LNCaP clone FGC (cell line): ENCODE measurements around the gene ZBED5.

ENCODE experiments used
- DNase-seq: peaks from one replicate; pipeline ENCODE4 v3.0.0-alpha.2; 2011; ENCODE audit warnings: low read depth
- H3K4me3 ChIP-seq: 2 replicates; pipeline ENCODE4 v1.5.1; 2011; ENCODE audit warnings: mild to moderate bottlenecking, low read depth, low read length, control low read depth
- CTCF ChIP-seq: IDR thresholded peaks from 2 replicates; pipeline ENCODE4 v1.5.1; 2012; ENCODE audit warnings: mild to moderate bottlenecking; ENCODE audit not compliant: control insufficient read depth, insufficient read depth; ENCODE audit errors: extremely low read depth

Gene ZBED5

GRCh38 chr11:10865837-10866270 lies 8.0 kb upstream of the ZBED5 start:
- no peak overlapping the region for H3K4me3 ChIP-seq
- TF ChIP-seq CTCF: no peak
- no peak for DNase-seq

DNA sequence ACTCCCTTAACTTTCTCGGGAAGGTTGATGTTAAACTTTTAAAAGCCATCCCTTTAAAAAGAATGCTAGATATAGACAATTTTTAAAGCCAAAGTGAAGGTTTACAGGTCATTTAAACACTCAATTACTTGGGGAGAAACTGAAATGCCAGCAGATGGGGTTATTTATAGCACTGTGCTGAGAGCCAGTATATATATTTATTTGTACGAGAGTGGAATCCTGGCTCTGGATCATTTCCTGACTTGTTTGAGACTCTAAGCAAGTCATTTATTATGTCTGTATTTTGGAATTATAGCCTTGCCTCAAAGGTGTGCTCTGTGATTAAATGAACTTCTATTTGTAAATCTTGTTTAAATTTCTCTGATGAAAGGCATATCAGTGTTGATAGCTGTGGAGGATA lies 6.8 kb upstream of the ZBED5 start:
- no peak for DNase-seq
- no peak for TF ChIP-seq CTCF
- no peak overlapping the region for H3K4me3 ChIP-seq

GRCh38 chr11:10862446-10862845 lies 4.6 kb upstream of the ZBED5 start:
- no peak for DNase-seq
- H3K4me3 ChIP-seq: no peak overlapping the region
- no peak for TF ChIP-seq CTCF

GRCh38 chr11:10861799-10862198 lies 3.9 kb upstream of the ZBED5 start:
- no peak overlapping the region for H3K4me3 ChIP-seq
- no peak for TF ChIP-seq CTCF
- DNase-seq: no peak

- H3K4me3 ChIP-seq: no peak overlapping the region
- TF ChIP-seq CTCF: no peak
- no peak for DNase-seq
Observed at GRCh38 chr11:10861047-10861446, 3.2 kb upstream of the ZBED5 start.

- peak overlapping the region; percentile 83 for H3K4me3 ChIP-seq
- TF ChIP-seq CTCF: no peak
- no peak for DNase-seq
Observed at GRCh38 chr11:10858439-10859325, 829 bp upstream of the ZBED5 start.

DNA sequence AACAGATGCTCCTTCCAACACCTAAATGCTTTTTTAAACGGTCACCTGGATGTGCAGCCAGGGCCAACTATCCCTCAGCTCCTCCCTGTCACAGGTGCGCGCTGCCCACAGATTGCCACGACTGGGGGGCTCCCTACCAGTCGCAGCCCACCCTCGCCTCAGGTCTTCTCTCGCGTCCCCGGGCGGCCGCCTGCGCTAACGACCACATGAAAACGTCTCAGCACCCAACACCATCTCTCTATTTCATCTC lies 469 bp downstream of the ZBED5 start:
- peak overlapping the region; percentile 83 for H3K4me3 ChIP-seq
- no peak for DNase-seq
- no peak for TF ChIP-seq CTCF
